Measurements from ENCODE around the gene OTOP3. TPM values are rescaled to one million over a fixed set of nuclear protein-coding genes. Genes with fewer than 3 reads are reported as not detected.
"Not testable (repeated sequence)": the region's sequence is repeated elsewhere in the genome, so short reads cannot be mapped to it uniquely, and the experiment has no call there.

Gene OTOP3
- total RNA-seq, 1 experiment from 2014 or later = not detected

GRCh38 chr17:74903671-74904070, 32.0 kb upstream of the OTOP3 start:
- H3K4me3 Mint-ChIP-seq (ENCODE audit: unreplicated experiment) = no peak overlapping the region
- H3K27me3 Mint-ChIP-seq (ENCODE audit: insufficient read depth, unreplicated experiment) = no peaks in the 10 kb centered on the region
- no peaks in the 10 kb centered on the region for H3K9me3 Mint-ChIP-seq (ENCODE audit: unreplicated experiment)
- no peaks in the 10 kb centered on the region for H3K4me1 Mint-ChIP-seq (ENCODE audit: insufficient read depth, unreplicated experiment)
- CTCF ChIA-PET = no interaction called here
- no peak overlapping the region for H3K27ac Mint-ChIP-seq (ENCODE audit: low read depth, unreplicated experiment)
- no TSS peak for BruUV-seq (replicated peaks)
- POLR2A ChIA-PET = no interaction called here
- intact Hi-C loops (cut with micrococcal nuclease) = no loop called here
- no peak for DNase-seq (ENCODE audit: unreplicated experiment)
- no peak for TF ChIP-seq CTCF (IDR thresholded peaks at IDR 0.05; ENCODE audit: unreplicated experiment)
- H3K36me3 Mint-ChIP-seq (ENCODE audit: insufficient read depth, unreplicated experiment) = no peaks in the 10 kb centered on the region

- POLR2A ChIA-PET = no interaction called here
- Mint-ChIP-seq H3K27ac (ENCODE audit: low read depth, unreplicated experiment) (no peak overlapping the region), H3K4me3 (ENCODE audit: unreplicated experiment) (no peak overlapping the region), H3K9me3 (ENCODE audit: unreplicated experiment) (no peaks in the 10 kb centered on the region), H3K36me3 (ENCODE audit: insufficient read depth, unreplicated experiment) (no peaks in the 10 kb centered on the region), H3K27me3 (ENCODE audit: insufficient read depth, unreplicated experiment) (no peaks in the 10 kb centered on the region), H3K4me1 (ENCODE audit: insufficient read depth, unreplicated experiment) (no peaks in the 10 kb centered on the region)
- TF ChIP-seq CTCF (IDR thresholded peaks at IDR 0.05; ENCODE audit: unreplicated experiment) = no peak
- intact Hi-C loops (cut with micrococcal nuclease) = no loop called here
- DNase-seq (ENCODE audit: unreplicated experiment) = no peak
- CTCF ChIA-PET = interaction anchor here (1.1 kb wide), 1 partner anchor 39 kb away, joined by 3 read pairs; no protein-coding TSS in a partner anchor
- BruUV-seq (replicated peaks) = no TSS peak
These were observed 30.9 kb upstream of the OTOP3 start for GRCh38 chr17:74904687-74905409.

DNA sequence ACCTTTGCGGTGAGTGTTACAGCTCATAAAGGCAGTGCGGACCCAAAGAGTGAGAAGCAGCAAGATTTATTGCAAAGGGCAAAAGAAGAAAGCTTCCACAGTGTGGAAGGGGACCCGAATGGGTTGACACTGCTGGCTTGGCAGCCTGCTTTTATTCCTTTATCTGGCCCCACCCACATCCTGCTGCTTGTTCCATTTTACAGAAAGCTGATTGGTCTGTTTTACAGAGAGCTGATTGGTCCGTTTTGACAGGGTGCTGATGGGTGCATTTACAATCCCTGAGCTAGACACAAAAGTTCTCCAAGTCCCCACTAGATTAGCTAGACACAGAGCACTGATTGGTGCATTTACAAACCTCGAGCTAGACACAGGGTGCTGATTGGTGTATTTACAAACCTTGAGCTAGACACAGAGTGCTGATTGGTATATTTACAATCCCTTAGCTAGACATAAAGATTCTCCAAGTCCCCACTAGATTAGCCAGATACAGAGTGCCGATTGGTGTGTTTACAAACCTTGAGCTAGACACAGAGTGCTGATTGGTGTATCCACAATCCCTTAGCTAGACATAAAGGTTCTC, 29.4 kb upstream of the OTOP3 start:
- H3K27me3 Mint-ChIP-seq (ENCODE audit: insufficient read depth, unreplicated experiment); BruUV-seq (replicated peaks); H3K4me1 Mint-ChIP-seq (ENCODE audit: insufficient read depth, unreplicated experiment); intact Hi-C loops (cut with micrococcal nuclease); DNase-seq (ENCODE audit: unreplicated experiment); H3K4me3 Mint-ChIP-seq (ENCODE audit: unreplicated experiment); H3K36me3 Mint-ChIP-seq (ENCODE audit: insufficient read depth, unreplicated experiment); H3K27ac Mint-ChIP-seq (ENCODE audit: low read depth, unreplicated experiment); H3K9me3 Mint-ChIP-seq (ENCODE audit: unreplicated experiment): not testable (repeated sequence)
- ChIA-PET CTCF (interaction anchor here (1.1 kb wide), 1 partner anchor 41 kb away, joined by 3 read pairs; no protein-coding TSS in a partner anchor), POLR2A (interaction anchor here (1.1 to 1.4 kb wide), 2 partner anchors 33 to 52 kb away, joined by 3 to 4 read pairs; partner anchors contain the start of gene FDXR)

DNA sequence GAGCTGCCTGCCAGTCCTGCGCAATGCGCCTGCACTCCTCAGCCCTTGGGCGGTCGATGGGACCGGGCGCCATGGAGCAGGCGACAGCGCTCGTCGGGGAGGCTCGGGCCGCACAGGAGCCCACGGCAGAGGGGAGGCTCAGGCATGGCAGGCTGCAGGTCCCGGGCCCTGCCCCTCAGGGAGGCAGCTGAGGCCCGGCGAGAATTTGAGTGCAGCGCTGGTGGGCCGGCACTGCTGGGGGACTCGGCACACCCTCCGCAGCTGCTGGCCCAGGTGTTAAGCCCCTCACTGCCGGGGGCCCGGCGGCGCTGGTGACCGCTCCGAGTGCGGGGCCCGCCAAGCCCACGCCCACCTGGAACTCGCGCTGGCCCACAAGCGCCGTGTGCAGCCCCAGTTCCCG, 28.7 kb upstream of the OTOP3 start:
- H3K27ac Mint-ChIP-seq (ENCODE audit: low read depth, unreplicated experiment) = no peak overlapping the region
- intact Hi-C loops (cut with micrococcal nuclease) = no loop called here
- no peak for TF ChIP-seq CTCF (IDR thresholded peaks at IDR 0.05; ENCODE audit: unreplicated experiment)
- no peaks in the 10 kb centered on the region for H3K4me1 Mint-ChIP-seq (ENCODE audit: insufficient read depth, unreplicated experiment)
- no peak for DNase-seq (ENCODE audit: unreplicated experiment)
- no peaks in the 10 kb centered on the region for H3K36me3 Mint-ChIP-seq (ENCODE audit: insufficient read depth, unreplicated experiment)
- POLR2A ChIA-PET = interaction anchor here (1.1 to 1.4 kb wide), 2 partner anchors 34 to 51 kb away, joined by 3 to 4 read pairs; partner anchors contain the start of gene FDXR
- CTCF ChIA-PET = interaction anchor here (0.8 kb wide), 1 partner anchor 45 kb away, joined by 4 read pairs; no protein-coding TSS in a partner anchor
- no TSS peak for BruUV-seq (replicated peaks)
- no peak overlapping the region for H3K4me3 Mint-ChIP-seq (ENCODE audit: unreplicated experiment)
- no peaks in the 10 kb centered on the region for H3K27me3 Mint-ChIP-seq (ENCODE audit: insufficient read depth, unreplicated experiment)
- H3K9me3 Mint-ChIP-seq (ENCODE audit: unreplicated experiment) = no peaks in the 10 kb centered on the region

- H3K4me3 Mint-ChIP-seq (ENCODE audit: unreplicated experiment); BruUV-seq (replicated peaks); CTCF ChIA-PET; H3K9me3 Mint-ChIP-seq (ENCODE audit: unreplicated experiment); H3K27me3 Mint-ChIP-seq (ENCODE audit: insufficient read depth, unreplicated experiment); DNase-seq (ENCODE audit: unreplicated experiment); H3K27ac Mint-ChIP-seq (ENCODE audit: low read depth, unreplicated experiment); H3K4me1 Mint-ChIP-seq (ENCODE audit: insufficient read depth, unreplicated experiment); intact Hi-C loops (cut with micrococcal nuclease); H3K36me3 Mint-ChIP-seq (ENCODE audit: insufficient read depth, unreplicated experiment): not testable (repeated sequence)
- POLR2A ChIA-PET = interaction anchor here (0.6 to 0.7 kb wide), 2 partner anchors 36 to 1021 kb away, joined by 3 read pairs; no protein-coding TSS in a partner anchor
These were observed 26.6 kb upstream of the OTOP3 start for GRCh38 chr17:74909097-74909496.

DNA sequence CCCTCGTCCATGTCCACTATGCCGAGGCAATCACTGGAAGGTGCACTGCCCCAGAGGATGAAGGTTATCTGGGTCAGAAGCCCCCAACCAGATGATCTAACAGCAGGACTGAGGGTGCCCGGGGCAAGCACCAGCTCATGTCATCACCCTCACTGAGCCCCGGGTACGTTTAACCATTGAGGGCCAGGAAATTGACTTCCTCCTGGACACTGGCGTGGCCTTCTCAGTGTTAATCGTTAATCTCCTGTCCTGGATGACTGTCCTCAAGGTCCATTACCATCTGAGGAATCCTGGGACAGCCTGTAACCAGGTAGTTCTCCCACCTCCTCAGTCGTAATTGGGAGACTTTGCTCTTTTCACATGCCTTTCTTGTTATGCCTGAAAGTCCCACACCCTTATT, 24.3 kb upstream of the OTOP3 start:
- H3K27me3 Mint-ChIP-seq (ENCODE audit: insufficient read depth, unreplicated experiment); BruUV-seq (replicated peaks); DNase-seq (ENCODE audit: unreplicated experiment); H3K4me1 Mint-ChIP-seq (ENCODE audit: insufficient read depth, unreplicated experiment); H3K9me3 Mint-ChIP-seq (ENCODE audit: unreplicated experiment); H3K36me3 Mint-ChIP-seq (ENCODE audit: insufficient read depth, unreplicated experiment); intact Hi-C loops (cut with micrococcal nuclease); H3K27ac Mint-ChIP-seq (ENCODE audit: low read depth, unreplicated experiment); H3K4me3 Mint-ChIP-seq (ENCODE audit: unreplicated experiment): not testable (repeated sequence)
- POLR2A ChIA-PET = interaction anchor here (2.3 kb wide), 1 partner anchor 33 kb away, joined by 4 read pairs; no protein-coding TSS in a partner anchor
- CTCF ChIA-PET = interaction anchor here (0.6 kb wide), 1 partner anchor 19 kb away, joined by 3 read pairs; no protein-coding TSS in a partner anchor
